Suprapubic skin (tissue), 3 donors: ENCODE data around the gene CCDC102B.

Experiments used
- POLR2A ChIP-seq, 2 donors: fragments of 450-650 bp; IDR thresholded peaks; one replicate each; pipeline ENCODE4 v1.6.1; 2017; ENCODE audit warnings: antibody characterized with exemption in 2 of 2, mild to moderate bottlenecking in 2 of 2, moderate library complexity in 2 of 2
- TF ChIP-seq, protein P1 (sequence below), 2 donors: fragments of 200-600 bp in 1 of 2; fragments of 450-650 bp in 1 of 2; sonication (generic) in 1 of 2; IDR thresholded peaks; one replicate each; pipeline ENCODE4 v1.5.1; 2016 to 2019; ENCODE audit warnings: antibody characterized with exemption in 2 of 2, mild to moderate bottlenecking in 1 of 2, moderate library complexity in 1 of 2

- TF ChIP-seq, protein P1, sequence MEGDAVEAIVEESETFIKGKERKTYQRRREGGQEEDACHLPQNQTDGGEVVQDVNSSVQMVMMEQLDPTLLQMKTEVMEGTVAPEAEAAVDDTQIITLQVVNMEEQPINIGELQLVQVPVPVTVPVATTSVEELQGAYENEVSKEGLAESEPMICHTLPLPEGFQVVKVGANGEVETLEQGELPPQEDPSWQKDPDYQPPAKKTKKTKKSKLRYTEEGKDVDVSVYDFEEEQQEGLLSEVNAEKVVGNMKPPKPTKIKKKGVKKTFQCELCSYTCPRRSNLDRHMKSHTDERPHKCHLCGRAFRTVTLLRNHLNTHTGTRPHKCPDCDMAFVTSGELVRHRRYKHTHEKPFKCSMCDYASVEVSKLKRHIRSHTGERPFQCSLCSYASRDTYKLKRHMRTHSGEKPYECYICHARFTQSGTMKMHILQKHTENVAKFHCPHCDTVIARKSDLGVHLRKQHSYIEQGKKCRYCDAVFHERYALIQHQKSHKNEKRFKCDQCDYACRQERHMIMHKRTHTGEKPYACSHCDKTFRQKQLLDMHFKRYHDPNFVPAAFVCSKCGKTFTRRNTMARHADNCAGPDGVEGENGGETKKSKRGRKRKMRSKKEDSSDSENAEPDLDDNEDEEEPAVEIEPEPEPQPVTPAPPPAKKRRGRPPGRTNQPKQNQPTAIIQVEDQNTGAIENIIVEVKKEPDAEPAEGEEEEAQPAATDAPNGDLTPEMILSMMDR (IDR thresholded peaks at IDR 0.05) = peak in 1 of 2 donors; percentile 10
- no peak for TF ChIP-seq POLR2A (IDR thresholded peaks at IDR 0.05)
Measured at GRCh38 chr18:68847219-68847837, 49.4 kb downstream of the CCDC102B start.
